Esophagus squamous epithelium (tissue), 5 donors: ENCODE measurements around the gene CIPC. TPM values are rescaled to one million over a fixed set of nuclear protein-coding genes. Genes with fewer than 3 reads are reported as not detected.

ENCODE experiments used
- DNase-seq: peaks from one replicate; lab custom pipeline; 2025; lab: John Stamatoyannopoulos, UW
- H3K27ac ChIP-seq, 4 donors: fragments of 200-600 bp; sonication (generic); one replicate each; pipeline ENCODE4 v1.5.1; 2016 to 2019; ENCODE audit warnings: mild to moderate bottlenecking in 1 of 4
- H3K27me3 ChIP-seq, 4 donors: fragments of 200-600 bp; sonication (generic); 1 replicate in 3 of 4; 2 replicates in 1 of 4; pipeline versions ENCODE4 v1.5.1 to v1.6.0; 2017 to 2021; ENCODE audit warnings: antibody characterized with exemption in 1 of 4
- H3K36me3 ChIP-seq, 3 donors: fragments of 200-600 bp; sonication (generic); one replicate each; pipeline ENCODE4 v1.5.1; 2016 to 2019
- H3K4me1 ChIP-seq, 3 donors: fragments of 200-600 bp; sonication (generic); one replicate each; pipeline ENCODE4 v1.5.1; 2017 to 2019
- H3K4me3 ChIP-seq, 4 donors: fragments of 200-600 bp; sonication (generic); 1 replicate in 3 of 4; 2 replicates in 1 of 4; pipeline ENCODE4 v1.5.1; 2016 to 2019; ENCODE audit warnings: mild to moderate bottlenecking in 2 of 4, moderate library complexity in 1 of 4
- H3K9me3 ChIP-seq, 3 donors: fragments of 200-600 bp; sonication (generic); one replicate each; pipeline ENCODE4 v1.5.1; 2016 to 2019
- POLR2A ChIP-seq, 4 donors: fragments of 450-650 bp; IDR thresholded peaks; one replicate each; pipeline ENCODE4 v1.6.1; 2017; ENCODE audit warnings: antibody characterized with exemption in 4 of 4, mild to moderate bottlenecking in 4 of 4, moderate library complexity in 3 of 4
- WGBS, 2 donors: methylation state at CpG; one replicate each; pipeline ENCODE4 v1.1.5; 2018; 5-methylcytosine and 5-hydroxymethylcytosine counted together
- intact Hi-C: fragments of 100-400 bp; cut with DNase I; formaldehyde crosslinking; loops from one replicate; pipeline ENCODE4 v1.15.0; 2022
- total RNA-seq, 4 donors: library from RNA; depleted of rRNA; stranded (reverse); fragments of >200 nt; gene quantifications; one replicate each; pipeline ENCODE4 v1.1.0, GENCODE V29; 2016
- TF ChIP-seq, protein P1 (sequence below), 6 experiments: fragments of 450-650 bp in 4 of 6; fragments of 200-600 bp in 2 of 6; sonication (generic) in 2 of 6; IDR thresholded peaks; one replicate each; pipeline ENCODE4 v1.5.1; 2016 to 2019; ENCODE audit warnings: antibody characterized with exemption in 6 of 6, mild to moderate bottlenecking in 4 of 6, moderate library complexity in 4 of 6
- donor health status: DM: yes; HTN: yes; CAD: no.

Gene CIPC
- total RNA-seq, 4 donors from 2014 or later, result 17.1 to 38.3 (median 32.6) TPM

DNA sequence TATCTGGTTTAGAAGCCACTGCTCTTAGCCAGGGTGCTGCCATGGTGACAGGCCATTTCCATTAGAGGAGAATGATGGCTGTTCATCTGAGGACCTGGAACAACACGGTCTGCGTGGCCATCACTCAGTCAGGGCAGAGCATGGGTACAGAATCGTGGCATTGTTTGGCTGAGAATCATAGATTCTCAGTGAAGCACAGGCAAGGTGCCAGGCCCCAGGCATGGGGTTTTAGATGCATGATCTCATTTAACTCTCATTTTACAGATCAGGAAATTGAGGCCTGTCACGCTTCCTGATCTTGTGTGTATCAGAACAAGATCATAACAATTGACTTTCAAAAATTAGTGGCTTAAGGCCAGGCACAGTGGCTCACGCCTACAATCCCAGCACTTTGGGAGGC is 42.8 kb upstream of the CIPC start:
- H3K4me1 ChIP-seq, result peaks cover 16 to 31% (median 18%) of the 10 kb centered on the region in 3 donors
- H3K36me3 ChIP-seq, result no peaks in the 10 kb centered on the region
- H3K9me3 ChIP-seq, result peaks cover 0 to 5% (median 0%) of the 10 kb centered on the region in 3 donors
- H3K27ac ChIP-seq, result peak overlapping the region in 2 of 4 donors; percentile 1 to 54
- H3K27me3 ChIP-seq, result no peaks in the 10 kb centered on the region
- no peak for DNase-seq
- no peak overlapping the region for H3K4me3 ChIP-seq
- intact Hi-C loops, result no loop called here
- WGBS, 2 donors, result 52 to 62% methylated on average over 3 to 5 of the region's 5 CpGs
- no peak for TF ChIP-seq POLR2A (IDR thresholded peaks at IDR 0.05)
- TF ChIP-seq, protein P1, sequence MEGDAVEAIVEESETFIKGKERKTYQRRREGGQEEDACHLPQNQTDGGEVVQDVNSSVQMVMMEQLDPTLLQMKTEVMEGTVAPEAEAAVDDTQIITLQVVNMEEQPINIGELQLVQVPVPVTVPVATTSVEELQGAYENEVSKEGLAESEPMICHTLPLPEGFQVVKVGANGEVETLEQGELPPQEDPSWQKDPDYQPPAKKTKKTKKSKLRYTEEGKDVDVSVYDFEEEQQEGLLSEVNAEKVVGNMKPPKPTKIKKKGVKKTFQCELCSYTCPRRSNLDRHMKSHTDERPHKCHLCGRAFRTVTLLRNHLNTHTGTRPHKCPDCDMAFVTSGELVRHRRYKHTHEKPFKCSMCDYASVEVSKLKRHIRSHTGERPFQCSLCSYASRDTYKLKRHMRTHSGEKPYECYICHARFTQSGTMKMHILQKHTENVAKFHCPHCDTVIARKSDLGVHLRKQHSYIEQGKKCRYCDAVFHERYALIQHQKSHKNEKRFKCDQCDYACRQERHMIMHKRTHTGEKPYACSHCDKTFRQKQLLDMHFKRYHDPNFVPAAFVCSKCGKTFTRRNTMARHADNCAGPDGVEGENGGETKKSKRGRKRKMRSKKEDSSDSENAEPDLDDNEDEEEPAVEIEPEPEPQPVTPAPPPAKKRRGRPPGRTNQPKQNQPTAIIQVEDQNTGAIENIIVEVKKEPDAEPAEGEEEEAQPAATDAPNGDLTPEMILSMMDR (IDR thresholded peaks at IDR 0.05), result no peak

DNA sequence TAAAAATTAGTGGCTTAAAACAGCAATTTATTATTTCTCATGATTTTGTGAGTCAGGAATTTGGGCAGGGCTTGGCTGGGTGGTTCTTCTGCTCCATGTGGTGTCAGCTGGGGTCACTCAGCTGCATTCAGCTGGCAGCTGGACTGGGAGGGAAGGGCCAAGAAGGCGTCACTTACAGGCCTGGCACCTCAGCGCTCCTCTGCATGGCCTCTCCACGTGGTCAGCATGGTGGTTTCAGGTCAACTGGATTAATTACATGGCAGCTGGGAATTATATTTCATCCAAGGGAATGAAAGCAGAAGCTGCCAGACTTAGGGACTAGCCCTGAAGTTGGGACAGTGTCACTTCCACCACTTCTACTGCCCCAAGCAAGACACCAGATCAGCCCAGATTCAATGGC is 42.1 kb upstream of the CIPC start:
- intact Hi-C loops, result no loop called here
- WGBS, 2 donors, result 67% methylated on average over 1 of the region's 3 CpGs; no CpG with 5 or more reads in 1 of the 2 donors
- H3K36me3 ChIP-seq, result no peaks in the 10 kb centered on the region
- no peaks in the 10 kb centered on the region for H3K27me3 ChIP-seq
- peaks cover 0 to 5% (median 0%) of the 10 kb centered on the region in 3 donors for H3K9me3 ChIP-seq
- H3K4me1 ChIP-seq, result peaks cover 14 to 27% (median 18%) of the 10 kb centered on the region in 3 donors
- no peak overlapping the region for H3K27ac ChIP-seq
- DNase-seq, result no peak
- H3K4me3 ChIP-seq, result no peak overlapping the region
- no peak for TF ChIP-seq POLR2A (IDR thresholded peaks at IDR 0.05)
- TF ChIP-seq, protein P1 (IDR thresholded peaks at IDR 0.05), result no peak

DNA sequence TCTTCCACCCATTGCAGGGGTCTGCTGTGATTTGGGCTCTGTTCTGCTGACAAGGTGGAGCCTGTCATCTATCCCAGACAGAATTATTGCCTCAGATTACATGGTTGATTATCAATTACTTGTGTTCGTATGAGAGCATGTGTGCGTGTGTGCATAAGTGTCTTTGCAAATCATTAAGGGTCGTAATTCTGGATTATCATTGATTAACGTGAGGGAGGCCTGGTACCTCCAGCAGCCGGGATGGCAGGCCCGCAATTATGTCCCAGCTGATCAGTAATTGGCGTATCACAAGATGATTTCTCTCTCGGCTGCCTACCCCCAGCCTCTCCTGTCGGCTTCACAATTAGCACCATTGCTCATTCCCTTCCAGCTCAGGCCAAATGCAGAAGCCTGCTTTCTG is 39.9 kb upstream of the CIPC start:
- Histone ChIP-seq H3K27me3 (no peaks in the 10 kb centered on the region), H3K4me1 (peaks cover under 1 to 5% (median 2%) of the 10 kb centered on the region in 3 donors), H3K36me3 (no peaks in the 10 kb centered on the region), H3K4me3 (no peak overlapping the region), H3K27ac (no peak overlapping the region), H3K9me3 (peaks cover 0 to 5% (median 0%) of the 10 kb centered on the region in 3 donors)
- intact Hi-C loops, result no loop called here
- TF ChIP-seq, protein P1 (IDR thresholded peaks at IDR 0.05), result no peak
- TF ChIP-seq POLR2A (IDR thresholded peaks at IDR 0.05), result no peak
- 78 to 91% methylated on average over 8 to 9 of the region's 9 CpGs for WGBS, 2 donors
- DNase-seq, result no peak

DNA sequence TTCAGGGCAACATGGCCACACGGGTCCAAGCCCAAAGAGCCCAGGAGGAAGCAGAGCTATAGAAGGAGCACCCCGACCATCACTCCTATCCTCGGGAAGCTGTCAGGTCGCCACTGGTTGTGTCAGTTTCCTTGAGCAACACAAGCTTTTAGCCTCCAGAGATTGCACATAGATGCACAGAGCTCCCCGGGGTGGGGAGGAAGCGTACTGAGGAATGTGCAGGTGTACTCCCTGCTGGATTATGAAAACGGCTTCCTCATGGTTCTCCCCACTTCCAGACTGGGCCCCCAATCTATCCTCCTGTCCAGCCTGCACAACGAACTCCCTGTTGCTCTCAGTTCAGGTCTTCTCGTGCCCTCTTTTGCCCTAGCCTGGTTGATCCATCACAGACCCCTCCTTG is 39.3 kb upstream of the CIPC start:
- Histone ChIP-seq H3K9me3 (peaks cover 0 to 5% (median 0%) of the 10 kb centered on the region in 3 donors), H3K27me3 (no peaks in the 10 kb centered on the region), H3K4me1 (peaks cover 0 to 6% (median 0%) of the 10 kb centered on the region in 3 donors), H3K36me3 (no peaks in the 10 kb centered on the region), H3K27ac (no peak overlapping the region), H3K4me3 (no peak overlapping the region)
- no peak for TF ChIP-seq POLR2A (IDR thresholded peaks at IDR 0.05)
- intact Hi-C loops, result no loop called here
- 68 to 85% methylated on average over 8 to 9 of the region's 9 CpGs for WGBS, 2 donors
- DNase-seq, result no peak

DNA sequence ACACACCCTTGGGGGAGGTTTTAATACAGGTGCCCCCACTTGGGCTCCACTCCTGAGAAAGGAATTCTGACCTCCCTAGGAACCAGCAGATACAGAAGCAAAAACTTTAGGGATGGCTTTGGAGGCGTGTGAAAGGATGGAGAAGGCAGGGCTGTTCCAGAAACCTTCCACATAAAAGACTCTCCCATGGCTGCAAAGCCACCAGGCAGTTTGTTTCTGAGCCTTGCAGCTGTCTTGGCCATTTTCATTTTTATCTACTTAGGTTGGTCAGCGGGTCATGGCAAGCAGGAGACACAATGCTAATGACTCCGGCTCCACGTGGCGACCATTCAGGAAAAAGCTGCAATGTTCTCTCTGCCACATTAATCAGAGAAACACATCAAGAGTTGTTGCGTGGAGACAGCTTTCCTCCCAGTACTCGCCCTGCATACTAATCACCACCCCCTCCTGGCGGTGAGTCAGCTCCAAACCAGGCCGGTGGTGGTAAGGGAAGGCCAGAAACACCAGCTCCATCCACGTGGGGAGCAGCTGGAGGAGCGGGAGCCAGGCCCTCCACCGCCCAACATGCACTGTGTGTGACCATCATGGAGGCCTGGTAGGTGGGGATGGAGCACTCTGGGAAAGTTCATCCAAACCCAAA is 38.7 kb upstream of the CIPC start:
- no peak for TF ChIP-seq POLR2A (IDR thresholded peaks at IDR 0.05)
- TF ChIP-seq, protein P1 (IDR thresholded peaks at IDR 0.05), result peak in 2 of 6 experiments; percentile 4 to 33
- intact Hi-C loops, result no loop called here
- WGBS, 2 donors, result 38 to 48% methylated on average over 11 to 12 of the region's 12 CpGs
- no peaks in the 10 kb centered on the region for H3K27me3 ChIP-seq
- no peak overlapping the region for H3K4me3 ChIP-seq
- H3K36me3 ChIP-seq, result no peaks in the 10 kb centered on the region
- H3K27ac ChIP-seq, result no peak overlapping the region
- H3K9me3 ChIP-seq, result peaks cover 0 to 5% (median 0%) of the 10 kb centered on the region in 3 donors
- DNase-seq, result no peak
- H3K4me1 ChIP-seq, result peaks cover 0 to 10% (median 0%) of the 10 kb centered on the region in 3 donors
